ENCODE results near the gene SUPT7L. TPM values are rescaled to one million over a fixed set of nuclear protein-coding genes. Genes with fewer than 3 reads are reported as not detected.
"Not testable (repeated sequence)": the region's sequence is repeated elsewhere in the genome, so short reads cannot be mapped to it uniquely, and the experiment has no call there.

SUPT7L gene
- total RNA-seq, 1 donor from 2014 or later = 34.0 TPM

GRCh38 chr2:27685577-27685976, 22.2 kb upstream of the SUPT7L start:
- intact Hi-C loops (cut with micrococcal nuclease) = no loop called here

GRCh38 chr2:27685006-27685405, 21.6 kb upstream of the SUPT7L start:
- intact Hi-C loops (cut with micrococcal nuclease) = not testable (repeated sequence)

- intact Hi-C loops (cut with micrococcal nuclease) = loop anchor here (1.0 kb wide), 2 partner anchors 194 to 274 kb away; partner anchors contain the start of genes IFT172 and PPM1G
Observed at GRCh38 chr2:27683390-27684071, 20.1 kb upstream of the SUPT7L start.

GRCh38 chr2:27682334-27682771, 18.9 kb upstream of the SUPT7L start:
- intact Hi-C loops (cut with micrococcal nuclease) = not testable (repeated sequence)

- intact Hi-C loops (cut with micrococcal nuclease) = no loop called here
Observed at GRCh38 chr2:27681841-27682240, 18.4 kb upstream of the SUPT7L start.

- intact Hi-C loops (cut with micrococcal nuclease) = no loop called here
Observed at GRCh38 chr2:27680571-27680970, 17.2 kb upstream of the SUPT7L start.

- intact Hi-C loops (cut with micrococcal nuclease) = no loop called here
Observed at GRCh38 chr2:27672723-27673486, 9.5 kb upstream of the SUPT7L start.

- intact Hi-C loops (cut with micrococcal nuclease) = no loop called here
Observed at GRCh38 chr2:27671235-27671634, 7.8 kb upstream of the SUPT7L start.

GRCh38 chr2:27667446-27667845, 4.0 kb upstream of the SUPT7L start:
- intact Hi-C loops (cut with micrococcal nuclease) = loop anchor here (10.0 kb wide), 1 partner anchor 263 kb away; the partner anchor contains the start of gene PPM1G

GRCh38 chr2:27664622-27665363, 1.4 kb upstream of the SUPT7L start:
- intact Hi-C loops (cut with micrococcal nuclease) = loop anchor here (5.0 to 10.0 kb wide), 2 partner anchors 260 to 452 kb away; partner anchors contain the start of genes ATRAID, PPM1G and SLC5A6

GRCh38 chr2:27664154-27664574, 750 bp upstream of the SUPT7L start:
- intact Hi-C loops (cut with micrococcal nuclease) = loop anchor here (5.0 to 10.0 kb wide), 2 partner anchors 259 to 452 kb away; partner anchors contain the start of genes ATRAID, PPM1G and SLC5A6

- intact Hi-C loops (cut with micrococcal nuclease) = loop anchor here (5.0 to 10.0 kb wide), 2 partner anchors 257 to 449 kb away; partner anchors contain the start of genes ATRAID, PPM1G and SLC5A6
Observed at GRCh38 chr2:27661371-27661770, 2.0 kb downstream of the SUPT7L start.

GRCh38 chr2:27655155-27655951, 8.1 kb downstream of the SUPT7L start:
- intact Hi-C loops (cut with micrococcal nuclease) = no loop called here

GRCh38 chr2:27653397-27653796, 10.0 kb downstream of the SUPT7L start:
- intact Hi-C loops (cut with micrococcal nuclease) = no loop called here

- intact Hi-C loops (cut with micrococcal nuclease) = no loop called here
Observed at GRCh38 chr2:27652790-27653189, 10.6 kb downstream of the SUPT7L start.

- intact Hi-C loops (cut with micrococcal nuclease) = no loop called here
Observed at GRCh38 chr2:27652341-27652740, 11.1 kb downstream of the SUPT7L start.

- intact Hi-C loops (cut with micrococcal nuclease) = no loop called here
Observed at GRCh38 chr2:27651056-27651455, 12.4 kb downstream of the SUPT7L start.

- intact Hi-C loops (cut with micrococcal nuclease) = no loop called here
Observed at GRCh38 chr2:27647737-27648136, 15.7 kb downstream of the SUPT7L start.

- intact Hi-C loops (cut with micrococcal nuclease) = no loop called here
Observed at GRCh38 chr2:27647289-27647688, 16.1 kb downstream of the SUPT7L start.

- intact Hi-C loops (cut with micrococcal nuclease) = no loop called here
Observed at GRCh38 chr2:27645197-27645596, 18.2 kb downstream of the SUPT7L start.
